ENCODE data around the gene PDXDC1.
A peak's percentile ranks its signal among the peaks of the same experiment; 100 is the strongest.
"Not testable (repeated sequence)": the region's sequence is repeated elsewhere in the genome, so short reads cannot be mapped to it uniquely, and the experiment has no call there.

PDXDC1 gene

DNA sequence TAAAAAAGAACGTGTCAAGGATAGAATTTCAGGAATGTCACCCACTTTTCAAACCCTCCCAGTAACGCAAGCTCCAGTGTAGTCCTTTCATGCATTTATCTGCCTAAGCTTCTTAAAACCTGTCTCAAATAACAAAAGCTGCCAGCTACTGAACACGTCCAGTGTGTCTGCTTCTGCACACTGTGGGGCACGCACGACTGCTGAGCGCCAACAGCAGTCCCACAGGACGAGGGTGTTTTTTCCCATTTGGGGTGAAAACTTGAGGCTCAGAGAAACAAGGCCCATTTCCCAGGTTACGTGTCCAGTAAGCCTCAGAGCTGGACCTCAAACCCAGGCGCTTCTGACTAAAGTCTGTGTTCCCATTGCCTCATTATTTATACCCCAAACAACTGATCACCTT is 63.9 kb downstream of the PDXDC1 start:
- DNase-seq (ENCODE audit: low read depth in 2 of 2) = no peak

DNA sequence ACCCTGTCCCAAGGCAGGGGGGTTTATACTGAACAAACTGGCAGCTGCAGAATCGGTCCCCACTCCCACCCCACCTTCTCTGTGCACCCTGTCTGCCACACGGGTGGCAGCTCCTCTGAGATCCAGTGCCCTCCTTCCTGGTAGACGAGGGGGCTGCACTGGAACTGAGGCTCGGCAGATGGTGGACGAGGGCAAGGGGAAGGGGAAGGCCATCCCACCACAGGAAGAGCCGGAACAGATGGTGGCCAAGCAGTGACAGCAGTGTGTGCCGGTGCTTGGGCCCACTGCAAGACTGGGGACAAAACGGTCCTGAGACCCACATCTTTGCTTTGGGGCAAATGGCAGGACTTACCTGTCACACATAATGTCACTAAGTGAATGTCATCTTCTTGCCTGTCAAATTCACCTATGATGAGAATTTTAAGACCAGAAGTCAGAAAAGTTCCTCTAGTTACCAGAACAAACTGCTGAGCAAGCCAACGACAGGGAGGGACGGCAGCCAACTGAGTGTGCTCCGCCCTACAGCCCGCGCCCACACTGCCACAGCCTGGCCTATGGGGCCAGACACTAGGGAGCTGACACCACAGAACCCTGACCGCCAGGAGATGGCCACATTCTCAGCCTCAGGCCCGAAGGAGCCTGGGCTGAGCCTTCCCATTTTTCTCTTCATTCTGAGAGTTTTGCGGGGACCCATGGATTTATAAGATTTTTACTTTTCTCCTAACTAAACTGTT is 66.6 kb downstream of the PDXDC1 start:
- no peak for DNase-seq (ENCODE audit: low read depth in 2 of 2)

DNA sequence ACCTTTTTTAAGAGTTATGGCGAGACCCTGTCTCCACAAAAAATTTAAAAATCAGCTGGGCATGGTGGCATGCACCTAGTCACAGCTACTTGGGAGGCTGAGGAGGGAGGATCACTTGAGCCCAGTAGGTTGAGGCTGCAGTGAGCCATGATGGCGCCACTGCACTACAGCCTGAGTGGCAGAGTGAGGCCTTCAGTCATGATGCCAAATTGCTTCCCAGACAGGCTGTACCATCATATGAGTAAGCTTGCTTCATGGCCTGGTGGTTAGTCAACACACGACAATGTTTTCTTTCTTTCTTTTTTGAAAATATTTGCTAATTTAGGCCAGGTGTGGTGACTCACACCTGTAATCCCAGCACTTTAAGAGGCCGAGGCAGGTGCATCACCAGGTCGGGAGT is 68.5 kb downstream of the PDXDC1 start:
- no peak for DNase-seq (ENCODE audit: low read depth in 2 of 2)

DNA sequence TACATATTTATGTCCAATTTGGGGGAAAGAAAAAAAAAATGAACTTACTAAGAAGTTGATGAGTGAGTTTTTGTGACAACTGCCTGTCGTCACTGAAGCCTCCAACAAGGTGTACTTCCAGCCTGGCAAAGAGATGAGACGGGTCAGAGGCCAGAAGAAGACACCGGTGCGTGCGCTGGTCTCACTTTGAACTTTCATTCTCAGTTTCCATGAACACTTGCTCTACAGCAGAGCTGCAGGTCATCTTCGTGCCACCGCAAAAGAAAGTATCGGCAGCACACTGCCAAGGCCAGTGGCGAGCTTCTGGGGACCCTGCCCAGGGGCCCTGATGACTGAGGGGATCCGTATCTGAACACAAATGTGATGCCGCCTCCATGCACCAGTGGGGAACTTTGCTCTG is 69.5 kb downstream of the PDXDC1 start:
- no peak for DNase-seq (ENCODE audit: low read depth in 2 of 2)

DNA sequence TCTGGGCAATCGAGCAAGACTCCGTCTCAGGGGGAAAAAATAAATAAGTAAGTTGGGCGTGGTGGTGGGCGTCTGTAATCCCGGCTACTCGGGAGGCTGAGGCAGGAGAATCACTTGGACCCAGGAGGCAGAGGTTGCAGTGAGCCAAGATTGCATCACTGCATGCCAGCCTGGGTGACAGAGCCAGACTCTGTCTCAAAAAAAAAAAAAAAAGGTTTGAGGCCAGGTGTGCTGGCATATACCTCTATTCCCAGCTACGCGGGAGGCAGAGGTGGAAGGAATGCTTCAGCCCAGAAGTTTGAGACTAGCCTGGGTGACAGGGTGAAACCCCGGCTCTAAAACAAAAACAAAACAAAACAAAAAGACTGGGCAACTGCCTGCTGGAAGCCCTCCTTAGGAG is 70.4 kb downstream of the PDXDC1 start:
- not testable (repeated sequence) for DNase-seq (ENCODE audit: low read depth in 2 of 2)

DNA sequence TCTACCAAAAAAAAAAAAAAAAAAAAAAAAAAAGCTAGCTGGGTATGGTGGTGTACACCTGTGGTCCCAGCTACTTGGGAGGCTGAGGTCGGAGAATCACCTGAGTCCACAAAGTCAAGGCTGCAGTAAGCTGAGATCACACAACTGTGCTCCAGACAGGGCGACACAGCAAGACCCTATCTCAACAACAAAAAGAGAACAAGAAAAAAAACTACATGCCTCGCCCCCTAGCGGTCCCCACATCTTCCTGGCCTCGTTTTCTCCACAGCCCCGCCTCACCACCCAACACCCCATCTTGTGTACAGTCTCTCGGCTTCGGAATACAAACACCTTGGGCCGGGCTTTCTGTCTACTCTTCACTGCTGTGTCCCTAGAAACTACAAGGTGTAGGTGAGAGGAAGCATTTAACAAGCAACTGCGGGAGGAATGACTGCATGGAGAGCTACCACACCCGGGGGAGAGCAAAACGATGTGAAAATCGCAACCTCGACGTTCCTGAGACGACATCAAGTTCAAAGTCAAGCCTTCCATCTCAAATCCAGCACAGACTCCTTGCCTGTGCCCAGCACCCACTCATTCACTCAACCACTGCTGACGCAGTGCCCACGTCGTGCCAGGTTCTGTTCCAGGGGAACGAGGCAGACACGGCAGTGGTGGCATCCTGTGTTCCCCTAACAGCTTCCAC is 72.0 kb downstream of the PDXDC1 start:
- no peak for DNase-seq (ENCODE audit: low read depth in 2 of 2)

DNA sequence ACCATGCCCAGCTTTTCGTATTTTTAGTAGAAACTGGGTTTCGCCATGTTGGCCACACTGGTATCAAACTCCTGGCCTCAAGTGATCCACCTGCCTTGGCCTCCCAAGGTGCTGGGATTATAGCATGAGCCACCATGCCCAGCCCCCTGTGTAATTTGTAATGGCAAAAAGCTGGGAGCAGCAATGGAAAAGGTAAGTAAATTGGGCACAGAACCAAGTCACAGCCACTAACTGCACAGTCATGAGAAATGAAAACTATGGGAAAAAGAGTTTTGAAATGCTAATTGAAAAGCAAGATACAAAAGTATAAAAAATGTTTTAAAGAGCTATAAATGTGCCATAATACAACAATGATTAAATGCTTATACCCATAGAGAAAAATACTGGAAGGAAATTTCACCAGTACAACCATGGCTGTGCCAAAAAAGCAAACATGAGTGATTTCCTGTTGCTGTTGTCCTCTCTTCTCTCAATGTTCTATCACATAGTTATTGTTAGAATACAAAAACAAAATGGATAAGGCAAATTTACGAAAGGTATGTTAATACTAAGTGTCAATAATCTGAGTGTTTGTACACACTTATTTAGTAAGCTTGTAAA is 74.9 kb downstream of the PDXDC1 start:
- no peak for DNase-seq (ENCODE audit: low read depth in 2 of 2)

DNA sequence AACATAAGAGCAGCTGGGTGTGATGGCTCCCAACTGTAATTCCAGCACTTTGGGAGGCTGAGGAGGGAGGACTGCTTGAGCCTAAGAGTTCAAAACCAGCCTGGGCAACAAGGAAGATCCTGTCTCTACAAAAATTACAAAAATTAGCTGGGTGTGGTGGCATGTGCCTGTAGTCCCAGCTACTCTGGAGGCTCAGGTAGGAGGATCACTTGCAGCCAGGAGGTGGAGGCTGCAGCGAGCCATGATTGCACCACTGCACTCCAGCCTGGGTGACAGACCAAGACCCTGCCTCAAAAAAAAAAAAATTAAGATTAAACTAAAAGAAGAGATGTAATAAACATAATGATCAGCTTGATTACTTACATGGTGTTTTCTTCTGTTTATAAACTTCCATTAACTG is 75.6 kb downstream of the PDXDC1 start:
- DNase-seq (ENCODE audit: low read depth in 2 of 2) = not testable (repeated sequence)

DNA sequence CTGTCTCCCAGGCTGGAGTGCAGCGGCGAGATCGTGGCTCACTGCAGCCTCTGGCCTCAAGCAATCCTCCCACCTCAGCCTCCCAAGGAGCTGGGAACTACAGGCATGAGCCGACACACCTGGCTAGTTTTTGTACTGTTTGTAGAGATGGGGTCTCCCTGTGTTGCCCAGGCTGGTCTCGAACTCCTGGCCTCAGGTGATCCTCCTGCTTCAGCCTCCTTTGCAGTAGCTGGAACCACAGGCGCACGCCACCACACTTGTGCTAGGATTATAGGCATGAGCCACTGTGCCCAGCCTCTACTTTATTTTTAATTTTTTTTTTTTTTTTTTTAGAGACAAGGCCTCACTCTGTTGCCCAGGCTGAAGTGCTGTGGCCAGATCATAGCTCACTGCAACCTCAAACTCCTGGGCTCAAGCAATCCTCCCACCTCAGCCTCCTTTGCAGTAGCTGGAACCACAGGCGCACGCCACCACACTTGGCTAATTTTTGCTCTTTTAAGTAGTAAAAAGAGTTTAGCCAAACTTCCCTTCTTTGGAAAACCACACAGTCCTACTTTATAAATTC is 76.6 kb downstream of the PDXDC1 start:
- no peak for DNase-seq (ENCODE audit: low read depth in 2 of 2)

DNA sequence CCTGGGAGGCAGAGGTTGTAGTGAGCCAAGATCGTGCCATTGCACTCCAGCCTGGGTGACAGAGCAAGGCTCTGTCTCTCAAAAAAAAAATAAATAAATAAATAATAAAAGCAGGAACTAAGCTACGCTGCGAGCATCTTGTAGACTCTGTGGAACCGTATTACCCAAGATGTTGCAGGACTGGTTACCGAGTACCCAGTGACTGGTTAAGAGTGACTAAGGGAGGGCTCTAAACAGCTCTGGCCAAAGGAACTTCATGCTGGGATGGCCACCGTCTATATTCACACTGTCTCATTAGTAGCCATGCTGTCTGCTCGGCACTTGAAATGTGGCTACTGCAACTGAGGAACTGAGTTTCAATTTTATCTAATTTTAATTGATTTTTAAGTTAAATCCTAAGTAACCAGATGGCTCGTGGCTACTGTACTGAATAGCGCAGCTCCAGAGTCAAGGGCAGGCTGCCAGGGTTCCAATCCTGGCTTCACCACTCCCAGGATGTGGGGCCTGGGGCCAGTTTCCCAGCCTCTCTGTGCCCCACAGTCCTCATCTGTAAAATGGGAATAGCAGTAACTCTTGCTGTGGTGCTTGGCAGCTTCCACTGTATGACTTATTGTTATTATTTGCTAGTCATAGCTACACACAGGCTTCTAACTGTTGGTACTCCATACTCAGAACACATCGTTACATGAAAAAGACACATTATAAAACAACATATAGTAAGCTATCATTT is 78.1 kb downstream of the PDXDC1 start:
- DNase-seq (ENCODE audit: low read depth in 2 of 2) = no peak

DNA sequence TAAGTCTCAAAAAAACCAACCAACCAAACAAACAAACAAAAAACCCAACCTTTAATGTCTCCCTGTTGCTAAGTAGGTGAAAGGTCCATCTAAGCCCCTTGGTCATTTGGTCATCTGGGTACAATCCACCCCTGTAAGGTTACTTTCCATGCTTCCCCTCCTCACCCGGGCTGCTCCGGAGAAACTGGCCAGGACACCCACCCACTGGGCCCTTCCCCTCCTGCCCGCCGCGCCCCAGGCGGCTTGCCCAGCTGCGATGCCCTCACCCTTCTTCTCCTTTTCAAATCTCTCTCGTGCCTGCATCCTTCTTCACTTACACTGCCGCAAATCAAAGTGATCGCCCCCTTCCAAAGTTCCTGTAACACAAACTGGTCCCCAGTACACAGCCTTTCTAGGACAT is 79.1 kb downstream of the PDXDC1 start:
- no peak for DNase-seq (ENCODE audit: low read depth in 2 of 2)

DNA sequence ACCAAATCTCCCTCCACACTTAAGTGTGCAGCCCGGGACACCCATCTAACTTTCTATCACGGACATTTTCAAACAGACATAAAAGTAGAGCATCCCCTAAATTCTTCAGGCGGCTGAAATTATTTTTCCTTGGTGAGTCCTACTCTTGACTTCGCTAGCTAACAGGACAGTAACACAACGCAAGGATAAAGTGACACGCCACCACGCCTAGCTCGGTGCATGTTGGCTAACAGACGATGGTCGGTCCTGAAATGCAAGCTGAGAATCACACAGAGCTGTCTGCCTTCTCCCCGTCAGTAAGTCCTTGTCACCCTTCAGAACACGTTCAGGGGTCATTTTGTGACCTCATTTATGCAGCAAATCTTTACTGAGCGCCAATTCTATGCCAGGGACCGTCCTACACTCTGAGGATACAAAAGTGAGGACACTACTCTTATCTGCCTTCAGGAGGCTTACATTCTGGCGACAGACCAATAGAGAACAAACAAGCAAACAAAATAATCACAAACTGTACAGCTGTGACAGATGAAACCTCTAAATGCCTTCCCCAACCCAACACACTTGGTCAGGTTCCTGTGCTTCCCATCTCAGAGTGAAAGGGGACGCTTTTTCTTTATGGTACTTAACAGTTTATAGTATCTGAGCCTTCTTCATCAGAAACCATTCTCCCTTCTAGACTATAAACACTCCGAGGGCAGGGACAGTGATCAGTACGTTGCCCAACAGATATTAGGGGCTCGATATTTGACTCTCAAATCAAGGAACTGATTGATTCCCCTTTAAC is 79.7 kb downstream of the PDXDC1 start:
- DNase-seq (ENCODE audit: low read depth in 2 of 2) = no peak

DNA sequence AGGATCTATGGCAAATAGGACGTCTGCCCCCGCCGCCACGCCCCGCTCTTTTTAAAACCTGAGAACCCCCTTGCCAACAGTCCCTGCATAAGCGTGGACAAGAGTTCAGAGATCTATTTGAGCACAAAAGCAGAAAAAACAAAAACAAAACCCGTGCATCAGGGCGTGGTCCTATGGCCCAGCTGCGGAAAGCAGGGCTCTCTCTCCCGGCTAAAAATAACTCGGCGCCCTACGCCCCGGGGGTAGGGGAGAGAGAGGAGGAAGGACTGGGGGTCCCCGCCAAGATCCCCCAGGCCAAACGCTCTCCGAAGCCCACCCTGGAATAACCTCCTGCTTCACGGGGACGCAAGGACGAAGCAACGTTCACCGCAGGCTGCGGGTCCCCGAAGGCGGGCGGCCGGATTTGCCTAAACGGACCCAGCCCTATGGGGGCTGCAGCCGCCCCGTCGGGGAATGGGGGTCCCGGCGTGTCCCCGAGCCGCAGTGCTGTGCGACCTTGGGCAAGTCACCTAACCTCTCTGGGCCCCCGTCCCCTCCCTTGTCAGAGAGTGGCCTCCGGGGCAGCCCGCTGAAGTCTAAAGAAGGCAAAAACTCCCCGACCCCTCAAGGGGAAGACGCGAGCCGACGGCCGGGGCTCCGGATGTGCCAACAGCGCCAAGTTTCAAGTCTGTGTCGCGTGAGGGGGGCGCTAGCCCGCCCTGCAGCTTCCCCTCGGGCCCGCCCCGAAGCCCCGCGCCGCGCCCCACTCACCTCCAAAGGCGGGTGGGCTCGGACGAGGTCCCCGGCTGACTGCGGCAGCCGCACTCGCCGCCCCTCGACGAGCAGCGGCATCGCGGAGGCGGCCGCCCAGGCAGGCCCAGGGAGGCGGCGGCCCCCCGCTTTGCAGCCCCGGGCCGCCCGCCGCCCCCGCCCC is 80.6 kb downstream of the PDXDC1 start:
- DNase-seq (ENCODE audit: low read depth in 2 of 2) = peak in 1 of 2 donors; percentile 56

DNA sequence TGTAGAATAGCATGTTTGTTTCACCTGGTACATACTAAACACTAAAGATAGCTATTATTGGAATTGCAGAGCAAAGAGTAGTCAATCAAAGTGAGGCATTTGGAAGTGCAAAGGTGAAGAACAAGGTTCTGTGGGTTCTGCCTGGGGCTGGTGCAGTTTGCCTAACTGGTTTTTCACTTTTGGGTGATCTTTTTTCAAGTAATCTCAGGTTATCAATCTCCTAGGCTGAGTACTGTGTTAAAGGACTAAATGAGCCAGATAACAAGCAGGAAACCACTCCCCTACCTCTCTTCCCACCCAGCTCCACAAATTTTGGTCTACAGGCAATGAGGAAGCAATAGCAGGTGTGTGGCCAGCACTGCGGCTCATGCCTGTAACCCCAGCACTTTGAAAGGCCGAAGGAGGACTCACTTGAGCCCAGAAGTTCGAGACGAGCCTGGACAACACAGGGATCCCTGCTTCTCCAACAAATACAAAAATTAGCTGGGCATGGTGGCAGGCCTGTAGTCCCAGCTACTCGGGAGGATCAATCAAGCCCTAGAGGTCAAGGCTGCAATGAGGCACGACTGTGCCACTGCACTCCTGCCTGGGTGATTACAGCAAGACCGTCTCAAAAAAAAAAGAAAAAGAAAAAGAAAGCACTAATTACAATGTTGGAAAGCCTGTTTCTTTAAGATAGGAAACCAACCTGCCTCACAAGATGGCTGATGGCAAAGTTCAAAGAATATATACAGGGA is 83.0 kb downstream of the PDXDC1 start:
- DNase-seq (ENCODE audit: low read depth in 2 of 2) = no peak

DNA sequence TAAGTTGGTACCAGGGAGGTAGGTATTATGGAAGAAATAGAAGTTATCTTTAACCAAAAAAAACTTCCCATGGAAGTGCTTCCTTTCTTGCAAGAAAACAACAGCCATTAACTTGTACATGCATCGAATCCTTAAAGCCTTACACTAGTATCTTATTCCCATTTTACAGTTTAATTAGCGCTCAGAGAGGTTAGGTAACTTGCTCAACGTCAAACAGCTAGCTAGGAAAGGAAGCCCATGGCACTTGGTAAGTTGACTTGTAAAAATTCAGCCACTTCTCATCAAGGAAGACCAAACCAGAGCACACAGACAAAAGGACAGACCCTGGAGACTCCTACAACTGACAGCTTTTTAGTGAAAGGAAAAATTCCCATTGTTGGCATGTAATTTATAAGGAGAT is 84.5 kb downstream of the PDXDC1 start:
- DNase-seq (ENCODE audit: low read depth in 2 of 2) = no peak

DNA sequence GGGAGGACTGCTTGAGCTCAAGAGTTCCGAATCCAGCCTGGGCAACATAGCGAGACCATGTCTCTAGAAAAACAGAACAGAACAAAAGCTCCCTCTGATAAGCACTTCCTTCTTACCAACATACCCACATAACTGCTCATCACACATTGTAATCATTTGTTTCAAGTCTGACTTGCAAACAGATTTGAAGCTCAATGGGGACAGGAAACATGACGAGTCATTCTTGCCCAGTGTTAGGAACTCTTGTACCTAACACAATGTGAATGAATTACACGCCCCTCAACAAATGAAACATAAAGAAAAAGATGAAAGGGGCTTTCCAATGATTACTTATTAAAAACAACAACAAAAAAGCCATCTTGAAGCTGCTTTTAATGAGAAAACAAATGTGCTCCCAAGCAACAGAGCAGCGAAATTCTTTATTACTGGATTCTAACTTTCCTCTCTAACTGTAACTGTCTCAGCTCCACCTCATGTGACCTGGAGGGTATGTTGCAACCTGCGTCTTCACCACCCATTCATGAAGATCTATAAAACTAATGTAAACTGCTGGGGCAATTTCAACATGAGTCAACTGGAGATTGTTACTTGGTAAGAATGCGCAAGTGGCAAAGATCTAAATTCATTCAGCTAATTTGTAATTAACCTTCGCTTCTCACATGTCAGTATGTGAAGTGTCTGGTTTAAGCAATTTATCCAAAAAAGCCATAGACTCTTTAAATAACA is 87.4 kb downstream of the PDXDC1 start:
- DNase-seq (ENCODE audit: low read depth in 2 of 2) = not testable (repeated sequence)

DNA sequence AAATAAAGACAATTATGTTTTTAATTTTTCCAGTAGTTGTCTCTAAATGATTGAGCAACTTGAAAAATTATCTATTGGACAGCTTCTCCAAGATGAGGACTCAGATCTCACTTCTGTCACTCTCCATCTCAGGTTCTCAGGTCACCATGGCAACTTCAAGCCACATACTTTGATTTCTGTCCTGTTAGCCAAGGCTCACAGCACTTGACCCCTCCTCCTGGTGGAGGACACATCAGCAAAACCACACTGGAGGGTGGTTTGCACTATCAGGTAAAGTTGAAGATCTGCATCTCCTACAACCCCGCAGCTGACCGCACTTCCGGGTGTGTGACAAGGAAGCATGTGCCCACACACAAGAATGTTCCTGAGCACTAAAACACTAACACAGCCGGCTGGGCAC is 91.1 kb downstream of the PDXDC1 start:
- DNase-seq (ENCODE audit: low read depth in 2 of 2) = not testable (repeated sequence)

DNA sequence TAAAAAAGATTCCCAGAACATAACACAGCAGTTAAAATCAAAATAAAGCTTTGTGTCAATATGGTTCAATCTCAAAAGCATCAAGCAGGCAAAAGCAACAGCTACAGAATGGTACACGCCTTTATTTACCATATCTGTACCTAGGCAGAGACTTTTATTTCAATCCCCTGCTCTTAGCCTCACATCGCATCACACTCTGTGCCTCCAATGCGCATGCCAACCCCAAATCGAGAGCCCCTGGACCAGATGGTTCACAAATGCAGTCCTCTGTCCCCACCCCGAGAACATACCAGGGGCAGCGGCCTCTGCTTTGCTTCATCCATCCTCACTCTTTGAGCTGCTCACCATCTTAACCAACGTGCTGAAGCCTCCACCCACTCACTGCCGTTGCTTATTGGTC is 91.9 kb downstream of the PDXDC1 start:
- DNase-seq (ENCODE audit: low read depth in 2 of 2) = not testable (repeated sequence)

DNA sequence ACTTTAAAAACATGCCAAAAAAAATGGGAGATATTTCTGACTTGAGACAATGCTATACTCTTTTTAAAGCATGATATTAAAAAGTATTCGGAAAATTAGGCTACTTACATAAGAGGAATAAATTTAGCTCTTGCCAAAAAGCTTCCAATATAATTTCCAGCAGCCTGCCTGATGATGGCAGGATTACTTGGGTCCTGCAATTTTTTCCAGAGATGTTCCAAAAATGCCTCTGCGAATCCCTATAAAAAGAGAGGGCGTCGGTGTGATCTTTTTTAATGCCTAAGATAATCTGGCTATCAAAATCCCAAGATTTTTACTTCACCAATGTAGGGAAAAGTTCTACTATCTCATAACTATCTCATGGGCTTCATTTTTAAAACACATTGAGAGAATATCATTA is 96.2 kb downstream of the PDXDC1 start:
- DNase-seq (ENCODE audit: low read depth in 2 of 2) = not testable (repeated sequence)
